Stomach (tissue), 4 donors: ENCODE results near the gene BTF3.

Source experiments
- EP300 ChIP-seq: sonication (generic); formaldehyde crosslinking; IDR thresholded peaks from one replicate; pipeline ENCODE4 v1.6.1; 2017; ENCODE audit warnings: antibody characterized with exemption
- POLR2A ChIP-seq, 4 donors: fragments of 450-650 bp; IDR thresholded peaks; one replicate each; pipeline ENCODE4 v1.6.1; 2016; ENCODE audit warnings: antibody characterized with exemption in 4 of 4, control low read depth in 2 of 4, mild to moderate bottlenecking in 1 of 4, moderate library complexity in 1 of 4
- TF ChIP-seq, protein P1 (sequence below), 7 experiments: fragments of 450-650 bp in 4 of 7; fragments of 200-600 bp in 3 of 7; sonication (generic) in 3 of 7; IDR thresholded peaks; one replicate each; pipeline ENCODE4 v1.5.1; 2016 to 2019; ENCODE audit warnings: antibody characterized with exemption in 7 of 7, control low read depth in 2 of 7, mild to moderate bottlenecking in 1 of 7

DNA sequence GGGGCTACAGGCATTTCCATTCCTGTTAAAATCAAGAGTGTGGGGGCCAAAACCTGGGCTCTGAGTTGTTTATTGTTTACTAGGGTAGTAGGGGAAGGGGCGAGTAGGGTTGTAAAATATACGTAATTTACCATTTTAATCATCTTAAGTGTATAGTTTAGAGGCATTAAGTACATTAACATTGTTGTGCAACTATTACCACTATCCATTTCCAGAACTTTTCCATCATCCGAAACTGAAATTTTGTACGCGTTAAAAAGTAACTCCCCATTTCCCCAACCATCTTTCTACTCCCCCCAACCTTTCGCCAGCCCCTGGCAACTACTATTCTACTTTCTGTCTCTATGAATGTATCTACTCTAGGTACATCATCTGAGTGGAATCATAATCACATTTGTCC is 46.0 kb upstream of the BTF3 start:
- TF ChIP-seq EP300 (no peak), POLR2A (IDR thresholded peaks at IDR 0.05) (no peak)
- TF ChIP-seq, protein P1, sequence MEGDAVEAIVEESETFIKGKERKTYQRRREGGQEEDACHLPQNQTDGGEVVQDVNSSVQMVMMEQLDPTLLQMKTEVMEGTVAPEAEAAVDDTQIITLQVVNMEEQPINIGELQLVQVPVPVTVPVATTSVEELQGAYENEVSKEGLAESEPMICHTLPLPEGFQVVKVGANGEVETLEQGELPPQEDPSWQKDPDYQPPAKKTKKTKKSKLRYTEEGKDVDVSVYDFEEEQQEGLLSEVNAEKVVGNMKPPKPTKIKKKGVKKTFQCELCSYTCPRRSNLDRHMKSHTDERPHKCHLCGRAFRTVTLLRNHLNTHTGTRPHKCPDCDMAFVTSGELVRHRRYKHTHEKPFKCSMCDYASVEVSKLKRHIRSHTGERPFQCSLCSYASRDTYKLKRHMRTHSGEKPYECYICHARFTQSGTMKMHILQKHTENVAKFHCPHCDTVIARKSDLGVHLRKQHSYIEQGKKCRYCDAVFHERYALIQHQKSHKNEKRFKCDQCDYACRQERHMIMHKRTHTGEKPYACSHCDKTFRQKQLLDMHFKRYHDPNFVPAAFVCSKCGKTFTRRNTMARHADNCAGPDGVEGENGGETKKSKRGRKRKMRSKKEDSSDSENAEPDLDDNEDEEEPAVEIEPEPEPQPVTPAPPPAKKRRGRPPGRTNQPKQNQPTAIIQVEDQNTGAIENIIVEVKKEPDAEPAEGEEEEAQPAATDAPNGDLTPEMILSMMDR (IDR thresholded peaks at IDR 0.05), result no peak
